Measurements from ENCODE around the gene RBM28. TPM values are rescaled to one million over a fixed set of nuclear protein-coding genes. Genes with fewer than 3 reads are reported as not detected.
A peak's percentile ranks its signal among the peaks of the same experiment; 100 is the strongest.

Gene RBM28
- total and polyA plus RNA-seq, 10 of the 15 experiments (the other 5 are each of a cell fraction or from before 2014, with no cell fraction given), result 14.3 to 50.4 (median 32.8) TPM

DNA sequence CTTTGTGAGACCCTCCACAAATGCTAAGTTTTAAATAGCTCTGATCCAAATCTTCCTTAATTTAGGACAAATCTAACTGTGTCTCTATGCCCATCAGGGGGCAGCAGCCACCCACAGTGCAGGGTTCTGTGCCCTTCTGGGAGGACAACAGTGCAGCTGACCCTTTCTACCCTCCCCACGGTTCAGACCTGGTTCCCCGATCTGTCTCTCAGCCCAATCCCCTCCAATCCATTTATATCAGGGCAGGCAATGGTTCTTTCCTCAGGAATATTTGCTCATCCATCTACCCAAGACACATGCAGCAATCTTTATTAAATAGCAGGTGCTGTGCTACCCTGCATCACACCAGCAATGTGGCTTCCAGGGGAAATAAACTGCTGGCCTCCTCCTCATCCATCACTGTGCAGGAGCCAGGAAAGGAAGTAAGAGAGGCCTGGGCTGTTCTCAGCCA, 4.0 kb upstream of the RBM28 start:
- no peaks in the 10 kb centered on the region for H3K9me3 ChIP-seq (replicated peaks; ENCODE audit: control insufficient read depth, insufficient read depth, low read length)
- no peak overlapping the region for H3K4me2 ChIP-seq (ENCODE audit: control insufficient read depth, insufficient read depth)
- in situ Hi-C loops (cut with MboI) (no loop called here), intact Hi-C loops (cut with micrococcal nuclease; ENCODE audit: unreplicated experiment) (loop anchor here (1.0 kb wide), 1 partner anchor 40 kb away; no protein-coding TSS in a partner anchor)
- RAD21 ChIA-PET (ENCODE audit: unreplicated experiment), result interaction anchor here (0.7 to 2.9 kb wide), 9 partner anchors 36 to 113 kb away, joined by 3 to 24 read pairs (median 4); no protein-coding TSS in a partner anchor
- BruUV-seq (replicated peaks), result no TSS peak
- TF ChIP-seq, protein P1, sequence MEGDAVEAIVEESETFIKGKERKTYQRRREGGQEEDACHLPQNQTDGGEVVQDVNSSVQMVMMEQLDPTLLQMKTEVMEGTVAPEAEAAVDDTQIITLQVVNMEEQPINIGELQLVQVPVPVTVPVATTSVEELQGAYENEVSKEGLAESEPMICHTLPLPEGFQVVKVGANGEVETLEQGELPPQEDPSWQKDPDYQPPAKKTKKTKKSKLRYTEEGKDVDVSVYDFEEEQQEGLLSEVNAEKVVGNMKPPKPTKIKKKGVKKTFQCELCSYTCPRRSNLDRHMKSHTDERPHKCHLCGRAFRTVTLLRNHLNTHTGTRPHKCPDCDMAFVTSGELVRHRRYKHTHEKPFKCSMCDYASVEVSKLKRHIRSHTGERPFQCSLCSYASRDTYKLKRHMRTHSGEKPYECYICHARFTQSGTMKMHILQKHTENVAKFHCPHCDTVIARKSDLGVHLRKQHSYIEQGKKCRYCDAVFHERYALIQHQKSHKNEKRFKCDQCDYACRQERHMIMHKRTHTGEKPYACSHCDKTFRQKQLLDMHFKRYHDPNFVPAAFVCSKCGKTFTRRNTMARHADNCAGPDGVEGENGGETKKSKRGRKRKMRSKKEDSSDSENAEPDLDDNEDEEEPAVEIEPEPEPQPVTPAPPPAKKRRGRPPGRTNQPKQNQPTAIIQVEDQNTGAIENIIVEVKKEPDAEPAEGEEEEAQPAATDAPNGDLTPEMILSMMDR (IDR thresholded peaks at IDR 0.05 in 2 of 3, conservative IDR thresholded peaks at IDR 0.05 in 1 of 3; ENCODE audit: control insufficient read depth in 2 of 3, extremely low read depth in 1 of 3, insufficient read depth in 1 of 3, low read depth in 3 of 3, low read length in 3 of 3), result peak; percentile 53 to 72 (median 62); a peak in 5 of 6 replicates
- TF ChIP-seq CEBPB (IDR thresholded peaks at IDR 0.05; ENCODE audit: borderline replicate concordance in 1 of 2, low read depth in 2 of 2, low read length in 2 of 2), result no peak
- no peak for TF ChIP-seq STAT3 (IDR thresholded peaks at IDR 0.05; ENCODE audit: low read depth, low read length)
- TF ChIP-seq SMC3 (IDR thresholded peaks at IDR 0.05; ENCODE audit: borderline replicate concordance, low read length), result peak; percentile 42; the same call in 1 of the 2 replicates
- TF ChIP-seq, protein P2, sequence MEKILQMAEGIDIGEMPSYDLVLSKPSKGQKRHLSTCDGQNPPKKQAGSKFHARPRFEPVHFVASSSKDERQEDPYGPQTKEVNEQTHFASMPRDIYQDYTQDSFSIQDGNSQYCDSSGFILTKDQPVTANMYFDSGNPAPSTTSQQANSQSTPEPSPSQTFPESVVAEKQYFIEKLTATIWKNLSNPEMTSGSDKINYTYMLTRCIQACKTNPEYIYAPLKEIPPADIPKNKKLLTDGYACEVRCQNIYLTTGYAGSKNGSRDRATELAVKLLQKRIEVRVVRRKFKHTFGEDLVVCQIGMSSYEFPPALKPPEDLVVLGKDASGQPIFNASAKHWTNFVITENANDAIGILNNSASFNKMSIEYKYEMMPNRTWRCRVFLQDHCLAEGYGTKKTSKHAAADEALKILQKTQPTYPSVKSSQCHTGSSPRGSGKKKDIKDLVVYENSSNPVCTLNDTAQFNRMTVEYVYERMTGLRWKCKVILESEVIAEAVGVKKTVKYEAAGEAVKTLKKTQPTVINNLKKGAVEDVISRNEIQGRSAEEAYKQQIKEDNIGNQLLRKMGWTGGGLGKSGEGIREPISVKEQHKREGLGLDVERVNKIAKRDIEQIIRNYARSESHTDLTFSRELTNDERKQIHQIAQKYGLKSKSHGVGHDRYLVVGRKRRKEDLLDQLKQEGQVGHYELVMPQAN (conservative IDR thresholded peaks at IDR 0.05), result no peak
- TF ChIP-seq ZNF217 (IDR thresholded peaks at IDR 0.05), result no peak
- peak; percentile 82 for TF ChIP-seq RAD21 (IDR thresholded peaks at IDR 0.05; ENCODE audit: insufficient read depth, low read depth, low read length)
- CTCF ChIA-PET, result interaction anchor here (0.5 to 6.0 kb wide), 19 partner anchors 9 to 199 kb away, joined by 3 to 106 read pairs (median 4); no protein-coding TSS in a partner anchor
- SMC1A ChIA-PET (ENCODE audit: uncharacterized antibody, unreplicated experiment), result interaction anchor here (0.6 to 1.8 kb wide), 10 partner anchors 9 to 376 kb away, joined by 3 to 19 read pairs (median 4); no protein-coding TSS in a partner anchor
- ATAC-seq (peak; percentile 24; the same call in 1 of the 3 replicates), DNase-seq (ENCODE audit: low read depth, low spot score) (no peak), FAIRE-seq (no peak)
- 0% methylated on average over 2 of the region's 2 CpGs for WGBS (ENCODE audit: insufficient coverage, insufficient replicate concordance, low lambda C conversion rate, missing lambda C conversion rate)
- H3K4me3 ChIP-seq, result no peak overlapping the region
- no peak overlapping the region for H2AFZ ChIP-seq (ENCODE audit: control insufficient read depth, low read depth, low read length)
- H4K20me1 ChIP-seq (ENCODE audit: control insufficient read depth, insufficient read depth), result no peaks in the 10 kb centered on the region
- no peak overlapping the region for H3K27ac ChIP-seq (ENCODE audit: control insufficient read depth, insufficient read depth)
- H3K79me2 ChIP-seq (ENCODE audit: control insufficient read depth, insufficient read depth, low read length), result peaks cover 10% of the 10 kb centered on the region
- H3K36me3 ChIP-seq (ENCODE audit: control insufficient read depth in 2 of 2, insufficient read depth in 2 of 2, low read length in 1 of 2), result no peaks in the 10 kb centered on the region
- POLR2A ChIA-PET, result no interaction called here
- H3K4me1 ChIP-seq (ENCODE audit: control insufficient read depth, insufficient read depth, low read length), result peaks cover 3% of the 10 kb centered on the region; the same call in 1 of the 2 replicates
- no peak overlapping the region for H3K9ac ChIP-seq (ENCODE audit: control insufficient read depth, insufficient read depth, low read length)
- peaks cover 0 to 8% of the 10 kb centered on the region in 2 experiments; a peak in 2 of 4 replicates for H3K27me3 ChIP-seq (replicated peaks in 1 of 2; ENCODE audit: control insufficient read depth in 2 of 2, insufficient read depth in 2 of 2, low read length in 1 of 2)
